Measurements from ENCODE around the gene CH25H.

Gene CH25H

DNA sequence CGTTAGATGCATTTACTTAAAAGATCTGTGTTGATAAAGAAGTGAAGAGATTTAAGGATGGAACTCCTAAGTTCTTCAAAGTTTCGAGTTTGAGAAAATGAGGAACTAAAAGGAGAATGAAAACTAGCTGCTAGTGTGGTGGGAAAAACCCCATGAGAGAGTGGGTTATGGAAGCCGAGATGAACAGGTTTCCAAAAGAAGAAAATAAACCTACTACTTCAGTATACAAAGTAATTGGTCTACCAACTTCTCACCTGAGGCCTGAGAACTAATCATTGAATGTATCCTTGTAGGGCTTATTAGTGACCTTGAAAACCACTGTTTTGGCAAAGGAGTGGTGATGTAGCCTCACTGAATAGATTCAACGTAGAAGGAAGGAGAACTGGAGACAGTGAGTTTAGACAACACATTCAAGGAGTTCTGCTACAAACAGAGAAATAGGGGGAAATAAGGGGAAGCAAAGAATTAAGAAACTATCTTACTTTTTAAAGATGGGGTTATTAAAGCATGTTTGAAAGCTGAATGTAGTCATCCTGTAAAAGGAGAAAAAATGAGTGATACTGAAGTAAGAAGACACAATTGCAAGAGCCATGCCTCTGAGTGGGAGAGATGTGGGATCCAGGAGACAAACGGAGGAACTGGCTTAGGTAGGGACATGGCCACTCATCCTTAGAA, 50.8 kb downstream of the CH25H start:
- no peak for DNase-seq (ENCODE audit: low read depth)
